KMS-11 (cell line): ENCODE results near the gene DCN.

ENCODE experiments used
- H2AFZ ChIP-seq: fragments of 200-600 bp; sonication (generic); 2 replicates; pipeline ENCODE4 v1.6.1; 2016; ENCODE audit warnings: antibody characterized with exemption, mixed run types, low read depth
- H3K27ac ChIP-seq: fragments of 200-600 bp; sonication (generic); 2 replicates; pipeline ENCODE4 v1.6.1; 2016; ENCODE audit warnings: mild to moderate bottlenecking, mixed run types
- H3K27me3 ChIP-seq: fragments of 200-600 bp; sonication (generic); 2 replicates; pipeline ENCODE4 v1.6.1; 2017; ENCODE audit warnings: mild to moderate bottlenecking, low read depth, mixed run types, moderate library complexity; ENCODE audit not compliant: insufficient read depth
- H3K36me3 ChIP-seq: fragments of 200-600 bp; sonication (generic); 2 replicates; pipeline ENCODE4 v1.6.1; 2017; ENCODE audit warnings: mild to moderate bottlenecking, mixed run types; ENCODE audit not compliant: insufficient read depth
- H3K4me1 ChIP-seq: fragments of 200-600 bp; sonication (generic); 2 replicates; pipeline ENCODE4 v1.6.1; 2016; ENCODE audit warnings: mild to moderate bottlenecking, low read depth, mixed run types; ENCODE audit not compliant: poor library complexity, severe bottlenecking
- H3K4me2 ChIP-seq: fragments of 200-600 bp; sonication (generic); 2 replicates; pipeline ENCODE4 v1.7.0; 2016; ENCODE audit warnings: mild to moderate bottlenecking, mixed run types
- H3K4me3 ChIP-seq: fragments of 200-600 bp; sonication (generic); IDR thresholded peaks from 2 replicates; pipeline ENCODE4 v1.6.1; 2017; ENCODE audit warnings: low read depth, low read length, mixed read lengths; ENCODE audit not compliant: insufficient read depth
- H3K79me2 ChIP-seq: fragments of 200-600 bp; sonication (generic); 2 replicates; pipeline ENCODE4 v1.6.1; 2016; ENCODE audit warnings: low read depth, mixed run types; ENCODE audit not compliant: insufficient read depth
- H3K9ac ChIP-seq: fragments of 200-600 bp; sonication (generic); 2 replicates; pipeline ENCODE4 v1.6.1; 2016; ENCODE audit warnings: mild to moderate bottlenecking, mixed run types
- H4K20me1 ChIP-seq: fragments of 200-600 bp; sonication (generic); 2 replicates; pipeline ENCODE4 v1.6.1; 2016; ENCODE audit warnings: mild to moderate bottlenecking, mixed run types; ENCODE audit not compliant: insufficient read depth
- CTCF ChIP-seq: fragments of 200-600 bp; sonication (generic); conservative IDR thresholded peaks from 2 replicates; pipeline ENCODE4 v1.6.1; 2017; ENCODE audit warnings: low read depth, mild to moderate bottlenecking, antibody characterized with exemption, low read length, moderate library complexity, mixed read lengths

DCN gene

GRCh38 chr12:91173124-91173523, 9.5 kb downstream of the DCN start:
- no peak for TF ChIP-seq CTCF
- no peak overlapping the region for H3K9ac ChIP-seq
- no peak overlapping the region for H2AFZ ChIP-seq
- H3K36me3 ChIP-seq: no peaks in the 10 kb centered on the region
- no peak overlapping the region for H3K4me2 ChIP-seq
- H3K4me1 ChIP-seq: no peaks in the 10 kb centered on the region
- no peaks in the 10 kb centered on the region for H4K20me1 ChIP-seq
- H3K27ac ChIP-seq: no peak overlapping the region
- no peaks in the 10 kb centered on the region for H3K79me2 ChIP-seq
- no peaks in the 10 kb centered on the region for H3K27me3 ChIP-seq
- H3K4me3 ChIP-seq: no peak overlapping the region

- Histone ChIP-seq H3K27ac (no peak overlapping the region), H3K4me1 (no peaks in the 10 kb centered on the region), H3K79me2 (no peaks in the 10 kb centered on the region), H3K4me3 (no peak overlapping the region), H3K4me2 (no peak overlapping the region), H3K36me3 (no peaks in the 10 kb centered on the region), H3K9ac (no peak overlapping the region), H2AFZ (no peak overlapping the region), H3K27me3 (no peaks in the 10 kb centered on the region), H4K20me1 (no peaks in the 10 kb centered on the region)
- TF ChIP-seq CTCF: no peak
These were observed 10.5 kb downstream of the DCN start for GRCh38 chr12:91172096-91172495.

- TF ChIP-seq CTCF: no peak
- H4K20me1 ChIP-seq: no peaks in the 10 kb centered on the region
These were observed 11.1 kb downstream of the DCN start for GRCh38 chr12:91171476-91171875.

GRCh38 chr12:91163116-91163515, 19.5 kb downstream of the DCN start:
- Histone ChIP-seq H3K4me1 (no peaks in the 10 kb centered on the region), H4K20me1 (no peaks in the 10 kb centered on the region), H2AFZ (no peak overlapping the region), H3K27me3 (no peaks in the 10 kb centered on the region), H3K9ac (no peak overlapping the region), H3K4me3 (no peak overlapping the region), H3K79me2 (no peaks in the 10 kb centered on the region), H3K4me2 (no peak overlapping the region), H3K27ac (no peak overlapping the region), H3K36me3 (no peaks in the 10 kb centered on the region)
- TF ChIP-seq CTCF: no peak

More at GRCh38 chr12:91171476-91171875, 11.1 kb downstream of the DCN start:
- H3K4me3 ChIP-seq: no peak overlapping the region
- no peak overlapping the region for H2AFZ ChIP-seq
- H3K79me2 ChIP-seq: no peaks in the 10 kb centered on the region
- H3K4me2 ChIP-seq: no peak overlapping the region
- no peaks in the 10 kb centered on the region for H3K36me3 ChIP-seq
- H3K27ac ChIP-seq: no peak overlapping the region
- H3K9ac ChIP-seq: no peak overlapping the region
- no peaks in the 10 kb centered on the region for H3K27me3 ChIP-seq
- H3K4me1 ChIP-seq: no peaks in the 10 kb centered on the region
